ENCODE data around the gene GPR6. TPM values are rescaled to one million over a fixed set of nuclear protein-coding genes. Genes with fewer than 3 reads are reported as not detected.

Gene GPR6
- total RNA-seq: not detected in 2 replicates

GRCh38 chr6:109978174-109979032 is at the start of gene GPR6:
TSS of gene GPR6 (plus strand) at chr6:109978311. CDS start at chr6:109979113, 802 bp downstream.

Other genes starting within 250 kb of the GPR6 start
- gene WASF1, start 201.4 kb downstream of the GPR6 start, total RNA-seq: 10.2 and 24.8 TPM in 2 replicates
- gene CDC40, start 202.1 kb downstream of the GPR6 start, total RNA-seq: 13.4 and 24.1 TPM in 2 replicates